Measurements from ENCODE around the gene ASB1.

The ASB1 gene

GRCh38 chr2:238494573-238494961, 67.8 kb downstream of the ASB1 start:
- DNase-seq (no peak), ATAC-seq (no peak)

- ATAC-seq (no peak), DNase-seq (no peak)
Measured at GRCh38 chr2:238495422-238495821, 68.7 kb downstream of the ASB1 start.

- ATAC-seq (no peak), DNase-seq (no peak)
Measured at GRCh38 chr2:238496756-238497609, 70.3 kb downstream of the ASB1 start.

- no peak for ATAC-seq
- no peak for DNase-seq
Measured at GRCh38 chr2:238497610-238498005, 70.9 kb downstream of the ASB1 start.

- ATAC-seq: no peak
- DNase-seq: no peak
Measured at GRCh38 chr2:238498188-238498587, 71.5 kb downstream of the ASB1 start.

- ATAC-seq (no peak), DNase-seq (no peak)
Measured at GRCh38 chr2:238498691-238499295, 72.1 kb downstream of the ASB1 start.

- ATAC-seq (no peak), DNase-seq (no peak)
Measured at GRCh38 chr2:238499731-238500580, 73.2 kb downstream of the ASB1 start.

GRCh38 chr2:238501311-238501710, 74.6 kb downstream of the ASB1 start:
- ATAC-seq (no peak), DNase-seq (no peak)

Data from stimulated activated naive CD8-positive, alpha-beta T cell treated with anti-CD3 and anti-CD28 coated beads, Interleukin-15, Interleukin-2, amounts not matched to agents 100 U/mL and 50 U/mL, for 24 hours (primary cell).